HCT116 (cell line): Measurements from ENCODE around the gene MPIG6B.

ENCODE experiments used
- ATF3 ChIP-seq: IDR thresholded peaks from 2 replicates; pipeline ENCODE4 v1.6.1; 2012
- CBX3 ChIP-seq: IDR thresholded peaks from 2 replicates; pipeline ENCODE4 v1.6.1; 2012; ENCODE audit warnings: low read depth
- CEBPB ChIP-seq: IDR thresholded peaks from 2 replicates; pipeline ENCODE4 v1.6.1; 2012; ENCODE audit warnings: low read depth
- CTCF ChIP-seq, 3 experiments: fragments of 200-600 bp in 1 of 3; sonication (generic) in 1 of 3; IDR thresholded peaks in 2 of 3; conservative IDR thresholded peaks in 1 of 3; 2 replicates each; pipeline ENCODE4 v1.5.1; 2012 to 2017; ENCODE audit warnings: low read depth in 2 of 3, low read length in 2 of 3, antibody characterized with exemption in 1 of 3, borderline replicate concordance in 1 of 3, control low read depth in 1 of 3, mild to moderate bottlenecking in 1 of 3, mixed read lengths in 1 of 3, mixed run types in 1 of 3, moderate library complexity in 1 of 3; ENCODE audit not compliant: insufficient read depth in 1 of 3
- ELF1 ChIP-seq: IDR thresholded peaks from 2 replicates; pipeline ENCODE4 v1.6.1; 2012; ENCODE audit warnings: low read depth, borderline replicate concordance
- EZH2 ChIP-seq: fragments of 200-600 bp; sonication (generic); IDR thresholded peaks from 2 replicates; pipeline ENCODE4 v1.6.1; 2017; ENCODE audit warnings: antibody characterized with exemption, mixed run types
- EZH2phosphoT487 ChIP-seq: fragments of 200-600 bp; IDR thresholded peaks from 2 replicates; pipeline ENCODE4 v1.6.1; 2018; ENCODE audit warnings: antibody characterized with exemption, borderline replicate concordance
- FOSL1 ChIP-seq: IDR thresholded peaks from 2 replicates; pipeline ENCODE4 v1.6.1; 2012; ENCODE audit warnings: low read depth
- MAX ChIP-seq: IDR thresholded peaks from 2 replicates; pipeline ENCODE4 v1.6.1; 2012
- POLR2A ChIP-seq: IDR thresholded peaks from 2 replicates; pipeline ENCODE4 v1.7.0; 2011; ENCODE audit warnings: borderline replicate concordance; ENCODE audit not compliant: insufficient read depth, insufficient read length; ENCODE audit errors: extremely low read depth
- POLR2AphosphoS5 ChIP-seq: IDR thresholded peaks from 2 replicates; pipeline ENCODE4 v1.6.1; 2011; ENCODE audit warnings: mild to moderate bottlenecking, low read depth, low read length, moderate library complexity
- REST ChIP-seq: IDR thresholded peaks from 2 replicates; pipeline ENCODE4 v1.6.1; 2012; ENCODE audit warnings: low read depth
- ZBTB33 ChIP-seq: IDR thresholded peaks from 2 replicates; pipeline ENCODE4 v1.6.1; 2011; ENCODE audit warnings: mild to moderate bottlenecking, low read length, moderate library complexity; ENCODE audit not compliant: insufficient replicate concordance; ENCODE audit errors: extremely low read depth

GRCh38 chr6:31692886-31693285 is 30.3 kb upstream of the MPIG6B start:
- TF ChIP-seq CTCF (IDR thresholded peaks at IDR 0.05 in 2 of 3, conservative IDR thresholded peaks at IDR 0.05 in 1 of 3; ENCODE audit: borderline replicate concordance in 1 of 3, insufficient read depth in 1 of 3, low read depth in 2 of 3, low read length in 2 of 3) (no peak), REST (no peak), ATF3 (no peak), MAX (no peak), EZH2phosphoT487 (no peak), EZH2 (no peak), POLR2A (no peak), CEBPB (no peak), ZBTB33 (no peak), ELF1 (no peak), POLR2AphosphoS5 (no peak), CBX3 (no peak), FOSL1 (no peak)
